Measurements from ENCODE around the gene ARMC12.

The ARMC12 gene

DNA sequence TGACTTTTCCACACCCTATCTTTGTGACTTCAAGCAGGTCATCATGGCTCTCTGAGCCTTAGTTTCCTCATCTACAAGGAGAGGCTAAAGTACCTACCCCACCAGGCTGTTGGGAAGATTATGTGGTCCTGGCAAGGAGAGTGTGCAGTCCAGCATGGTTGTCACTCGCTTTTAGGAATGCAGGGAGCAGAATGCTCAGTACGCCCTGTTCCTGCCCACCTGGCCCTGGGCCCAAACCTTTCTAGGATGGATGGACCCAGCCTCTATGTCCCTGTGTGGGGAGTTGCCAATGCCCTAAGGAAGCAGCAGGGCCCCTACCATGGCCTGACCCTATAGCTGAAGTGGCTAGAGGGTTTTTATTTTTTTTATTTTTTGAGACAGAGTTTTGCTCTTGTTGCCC, 41.6 kb downstream of the ARMC12 start:
- no peak for DNase-seq

DNA sequence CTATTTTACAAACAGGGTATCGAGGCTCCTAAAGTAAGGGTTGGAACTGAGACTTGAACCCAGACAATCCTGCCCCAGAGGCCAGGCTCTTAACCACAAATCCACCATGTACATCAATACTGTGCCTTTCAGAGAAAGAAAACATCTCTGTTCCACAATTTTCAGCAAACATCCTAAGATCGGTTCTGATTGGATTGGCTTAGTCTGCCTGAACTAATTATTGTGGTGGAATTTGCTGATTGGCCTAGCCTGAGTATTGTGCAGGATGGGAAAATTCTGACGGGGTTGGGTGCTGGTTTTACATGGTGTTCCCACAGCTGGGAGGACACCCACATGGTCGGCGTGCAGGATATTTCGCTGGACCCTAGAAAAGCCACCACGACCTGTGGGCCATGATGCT, 43.9 kb downstream of the ARMC12 start, which contains the start of gene CLPSL1:
CLPSL1 (plus strand) TSS at position 301 of the 400 bp plus-strand sequence; CDS start at position 393, 92 bp downstream.
- no peak for DNase-seq

- DNase-seq = no peak
These were observed 44.5 kb downstream of the ARMC12 start for GRCh38 chr6:35781290-35781689.

GRCh38 chr6:35782424-35782823, 45.6 kb downstream of the ARMC12 start:
- no peak for DNase-seq

DNA sequence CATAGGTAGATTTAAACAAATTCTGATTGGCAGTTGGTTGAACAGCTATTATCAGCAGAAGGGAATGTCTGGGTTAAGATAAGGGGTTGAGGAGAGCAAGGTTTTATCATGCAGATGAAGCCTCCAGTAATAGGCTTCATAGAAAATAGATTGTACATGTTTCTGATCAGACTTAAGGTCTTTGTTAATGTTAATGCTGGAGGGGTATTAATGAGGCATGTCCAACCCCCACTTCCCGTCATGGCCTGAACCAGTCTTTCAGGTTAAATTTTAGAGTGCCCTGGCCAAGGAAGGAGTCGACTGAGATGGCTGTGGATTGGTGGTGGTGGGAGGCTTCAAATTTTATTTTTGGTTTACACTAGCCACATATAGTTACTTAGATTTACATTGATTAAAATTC, 47.4 kb downstream of the ARMC12 start:
- DNase-seq = no peak

DNA sequence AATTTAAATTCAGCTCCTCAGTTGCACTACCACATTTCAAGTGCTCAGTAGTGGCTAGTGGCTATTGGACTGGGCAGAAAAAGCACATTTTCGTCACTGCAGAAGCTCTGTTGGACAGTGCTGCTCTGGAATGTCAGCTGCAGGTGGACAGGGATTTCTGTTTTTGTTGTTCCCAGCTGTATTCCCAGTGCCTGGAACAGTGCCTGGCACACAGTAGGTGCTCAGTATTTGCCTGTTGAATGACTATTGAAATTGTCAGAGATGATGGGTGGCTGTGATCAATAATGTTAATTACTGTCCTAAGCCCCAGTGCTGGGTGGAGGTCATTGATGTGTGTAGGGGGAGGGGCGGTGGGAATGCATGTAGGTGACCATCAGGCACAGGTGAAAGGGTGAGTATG, 49.4 kb downstream of the ARMC12 start:
- DNase-seq = no peak

DNA sequence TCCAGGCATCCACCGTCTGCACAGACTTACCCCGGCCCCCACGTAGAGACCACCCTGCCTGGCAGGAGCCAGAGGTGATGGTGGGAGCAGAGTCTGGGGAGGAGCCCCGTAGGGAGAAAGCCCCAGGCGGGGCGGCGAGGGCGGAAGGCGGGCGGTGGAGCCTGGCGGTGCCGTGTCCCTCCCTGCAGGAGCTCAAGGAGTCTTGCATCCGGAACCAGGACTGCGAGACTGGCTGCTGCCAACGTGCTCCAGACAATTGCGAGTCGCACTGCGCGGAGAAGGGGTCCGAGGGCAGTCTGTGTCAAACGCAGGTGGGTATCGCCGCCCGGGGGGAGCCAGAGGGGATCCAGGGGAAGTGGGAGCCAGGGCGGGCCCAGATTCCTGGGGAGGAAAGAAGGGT, 50.0 kb downstream of the ARMC12 start:
- no peak for DNase-seq

GRCh38 chr6:35787266-35788218, 50.7 kb downstream of the ARMC12 start:
- DNase-seq = no peak

DNA sequence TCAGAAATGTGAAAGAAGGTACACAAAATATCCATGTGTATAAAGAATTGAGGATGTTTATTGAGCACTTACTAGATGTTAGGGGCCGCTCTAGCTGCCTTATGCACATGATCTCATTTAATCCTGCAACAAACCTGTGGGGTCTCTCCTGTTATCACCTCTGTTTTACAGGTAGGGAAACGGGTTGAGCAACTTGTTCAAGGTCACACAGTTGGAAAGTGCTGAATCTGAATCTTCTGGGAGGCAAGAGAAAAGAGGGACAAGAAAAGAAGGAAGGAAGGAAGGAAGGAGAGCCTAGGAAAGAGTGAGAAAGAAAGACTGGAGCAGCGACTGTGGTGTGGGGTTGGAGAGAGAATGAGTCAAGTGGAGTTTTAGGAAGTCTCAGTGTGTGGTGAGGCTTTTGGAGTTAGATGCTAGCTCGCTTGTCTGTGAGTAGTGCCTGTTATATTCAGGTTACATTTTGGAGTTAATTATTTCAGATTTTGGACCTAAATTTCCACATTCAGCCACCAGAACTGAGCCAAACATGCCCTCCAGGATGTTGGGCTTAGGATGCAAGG, 51.7 kb downstream of the ARMC12 start:
- DNase-seq = no peak

- DNase-seq = no peak
These were observed 53.9 kb downstream of the ARMC12 start for GRCh38 chr6:35790683-35791082.

DNA sequence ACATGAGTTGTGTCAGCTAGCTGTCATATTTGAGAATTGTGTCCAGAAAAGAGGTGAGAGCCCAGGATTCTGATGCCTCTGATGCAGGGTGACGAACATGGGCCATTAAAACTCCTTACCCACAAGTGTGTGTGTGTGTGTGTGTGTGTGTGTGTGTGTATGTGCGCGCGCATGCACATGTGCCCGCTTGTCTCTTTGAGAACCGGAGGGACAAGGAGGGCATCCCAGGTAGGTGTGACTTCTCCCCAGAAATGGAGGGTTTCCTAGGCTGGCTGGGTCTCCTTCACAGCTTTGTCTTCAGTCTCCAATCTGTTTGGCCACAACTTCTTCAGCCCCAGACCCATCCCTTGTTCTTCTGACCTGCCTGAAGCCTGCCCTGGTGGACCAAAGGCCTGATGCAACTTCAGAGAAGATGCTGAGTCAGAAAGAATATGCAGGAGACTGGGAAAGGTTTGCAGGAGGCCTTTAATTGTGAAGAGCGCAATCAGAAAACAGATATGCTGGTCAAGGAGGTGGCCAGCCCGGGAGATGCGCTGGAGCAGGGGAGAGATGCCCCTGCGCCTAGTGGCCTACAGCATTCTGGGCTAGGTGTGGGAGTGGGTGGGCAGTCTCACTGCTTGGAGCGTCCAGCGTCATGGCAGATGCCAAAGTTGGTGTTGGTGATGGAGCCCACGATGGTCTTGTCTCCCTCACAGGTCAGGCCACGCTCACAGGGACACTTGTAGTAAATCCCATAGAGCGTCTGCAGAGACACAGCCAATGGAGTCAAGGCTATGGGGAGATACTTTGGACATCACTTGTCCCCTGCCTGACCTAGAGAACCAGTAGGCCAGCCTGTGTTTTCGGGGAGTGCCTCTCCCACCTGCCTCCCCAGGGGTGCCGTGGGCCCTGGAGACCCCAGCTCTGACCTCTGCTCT, 58.0 kb downstream of the ARMC12 start:
- DNase-seq = no peak

- DNase-seq = no peak
These were observed 58.7 kb downstream of the ARMC12 start for GRCh38 chr6:35795453-35796071.

DNA sequence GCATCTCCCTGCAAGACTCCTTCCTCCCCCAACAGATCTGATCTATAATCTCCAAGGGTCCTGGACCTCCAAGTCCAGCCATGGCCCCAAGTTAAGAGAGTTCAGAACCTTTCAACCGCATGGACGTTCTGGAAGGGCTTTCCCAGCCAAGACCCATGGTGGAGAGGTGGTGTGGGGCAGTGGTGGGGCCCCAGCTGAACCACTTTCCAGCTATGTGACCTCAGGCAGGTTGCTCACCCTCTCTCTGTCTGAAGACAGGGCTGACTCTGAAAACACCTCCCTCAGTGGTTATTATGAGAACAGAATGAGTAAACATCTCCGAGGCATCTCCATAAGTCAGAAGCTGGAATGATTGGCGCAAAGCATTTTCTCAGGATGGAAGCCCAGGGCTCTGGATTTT, 59.4 kb downstream of the ARMC12 start:
- DNase-seq = no peak

DNA sequence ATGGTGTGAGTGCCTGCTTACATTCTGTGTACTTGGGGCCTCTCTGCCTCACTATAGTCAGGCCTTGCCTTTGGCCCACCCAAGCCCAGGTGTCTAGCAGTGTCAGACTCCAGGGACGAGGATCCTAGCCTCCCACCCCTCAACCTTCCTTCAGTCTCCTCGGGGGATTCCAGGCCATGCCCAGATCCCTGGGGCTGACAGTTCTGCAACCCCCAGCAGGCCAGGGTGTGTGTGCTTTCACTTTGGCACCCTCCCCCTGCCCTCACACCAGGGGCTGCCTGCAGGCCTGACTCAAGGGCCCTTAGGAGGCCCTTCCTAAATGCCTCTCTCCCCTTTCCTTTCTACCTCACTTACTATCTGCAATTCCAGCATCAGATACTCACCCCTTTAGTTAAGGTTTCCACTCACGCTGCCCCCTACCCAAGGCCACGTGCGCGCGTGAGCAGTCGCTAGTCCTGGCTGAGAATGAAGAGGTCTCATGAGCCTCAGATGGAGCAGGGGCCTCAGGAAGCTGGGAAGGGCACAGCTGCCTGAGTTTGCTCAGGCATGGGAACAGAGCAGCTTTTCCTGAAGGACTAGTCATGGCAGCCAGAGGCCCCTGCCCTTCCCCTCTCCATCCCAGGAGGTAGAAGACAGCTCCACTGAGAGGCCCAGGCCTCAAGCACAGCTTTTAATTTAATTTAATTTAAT, 61.1 kb downstream of the ARMC12 start:
- no peak for DNase-seq
